ENCODE measurements around the gene PRAME.

PRAME gene

DNA sequence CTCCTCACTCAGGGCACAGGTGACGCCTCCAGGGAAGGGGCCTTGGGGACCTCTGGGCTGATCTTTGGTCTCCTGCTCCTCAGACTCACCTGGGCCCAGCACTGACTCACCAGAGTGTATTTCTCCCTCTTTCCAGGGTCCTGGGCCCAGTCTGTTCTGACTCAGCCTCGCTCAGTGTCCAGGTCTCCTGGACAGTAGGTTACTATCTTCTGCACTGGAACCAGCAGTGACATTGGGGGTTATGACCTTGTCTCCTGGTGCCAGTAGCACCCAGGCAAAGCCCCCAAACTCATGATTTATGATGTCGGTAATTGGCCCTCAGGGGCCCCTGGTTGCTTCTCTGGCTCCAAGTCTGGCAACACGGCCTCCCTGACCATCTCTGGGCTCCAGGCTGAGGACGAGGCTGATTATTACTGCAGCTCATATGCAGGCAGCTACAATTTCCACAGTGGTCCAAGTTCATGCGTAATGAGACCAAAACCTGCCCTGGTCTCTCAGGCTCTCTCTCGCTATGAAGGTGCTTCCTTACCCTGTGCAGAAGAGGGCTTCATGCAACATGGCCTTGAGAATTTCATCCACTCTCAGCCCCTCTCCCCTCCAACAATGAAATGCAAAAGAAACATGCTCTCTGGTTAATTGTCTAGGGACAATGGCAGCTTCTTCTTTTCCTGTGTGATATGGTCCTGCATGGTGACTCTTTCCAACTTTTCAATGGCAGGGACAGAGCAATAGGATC, 21.0 kb upstream of the PRAME start:
- POLR2A ChIA-PET, result no interaction called here
- Histone ChIP-seq H3K36me3 (ENCODE audit: control insufficient read depth in 4 of 4, insufficient read depth in 4 of 4, low read length in 3 of 4) (no peaks in the 10 kb centered on the region), H3K27ac (ENCODE audit: insufficient read depth in 1 of 2, low read depth in 1 of 2, low read length in 2 of 2, poor library complexity in 1 of 2, severe bottlenecking in 2 of 2) (no peak overlapping the region), H3K4me3 (ENCODE audit: control insufficient read depth in 1 of 7, extremely low read depth in 1 of 7, insufficient read depth in 4 of 7, low read depth in 2 of 7, low read length in 6 of 7) (no peak overlapping the region), H3K27me3 (replicated peaks in 2 of 5; ENCODE audit: control insufficient read depth in 4 of 5, insufficient read depth in 5 of 5, low read length in 4 of 5) (peaks cover 0 to 9% (median 2%) of the 10 kb centered on the region in 5 experiments), H3K4me1 (ENCODE audit: control extremely low read depth in 1 of 4, control insufficient read depth in 4 of 4, insufficient read depth in 4 of 4, low read length in 3 of 4) (no peaks in the 10 kb centered on the region), H3K9me3 (ENCODE audit: control extremely low read depth in 1 of 5, control insufficient read depth in 4 of 5, insufficient read depth in 2 of 5, low read depth in 1 of 5, low read length in 4 of 5) (no peaks in the 10 kb centered on the region)
- 97% methylated on average over 7 of the region's 7 CpGs for WGBS (ENCODE audit: insufficient coverage)
- DNase-seq, result no peak
- CTCF ChIA-PET, result interaction anchor here (1.0 to 1.4 kb wide), 5 partner anchors 11 to 110 kb away, joined by 3 to 5 read pairs (median 3); partner anchors contain the start of gene PRAME

DNA sequence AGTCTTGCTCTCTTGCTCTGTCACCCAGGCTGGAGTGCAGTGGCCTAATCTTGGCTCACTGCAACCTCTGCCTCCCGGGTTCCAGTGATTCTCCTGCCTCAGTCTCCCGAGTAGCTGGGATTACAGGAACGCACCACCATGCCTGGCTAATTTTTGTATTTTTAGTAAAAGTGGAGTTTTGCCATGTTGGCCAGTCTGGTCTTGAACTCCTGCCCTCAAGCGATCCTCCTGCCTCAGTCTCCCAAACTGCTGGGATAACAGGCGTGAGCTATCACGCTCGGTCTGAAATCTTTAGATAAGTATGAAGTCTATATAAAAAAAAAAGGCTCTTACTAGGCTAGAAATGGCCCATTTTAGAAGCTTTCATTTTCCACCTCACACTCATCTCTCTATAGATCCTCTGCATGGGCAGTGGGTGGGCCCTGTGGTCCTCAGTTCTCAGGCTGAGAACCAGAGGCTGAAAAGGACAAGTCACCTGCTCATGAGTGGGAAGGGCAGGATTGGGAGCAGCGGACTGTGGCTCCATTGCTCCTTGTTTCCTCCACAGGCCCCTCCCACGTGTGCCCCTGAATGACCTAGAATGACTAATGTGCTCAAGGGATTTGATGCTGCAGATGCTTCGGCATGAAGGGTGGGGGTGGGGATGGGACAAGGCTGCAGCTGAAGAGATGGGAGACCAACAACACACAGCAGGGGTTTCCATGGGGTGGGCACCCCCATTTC, 19.8 kb upstream of the PRAME start:
- Histone ChIP-seq H3K4me1 (ENCODE audit: control extremely low read depth in 1 of 4, control insufficient read depth in 4 of 4, insufficient read depth in 4 of 4, low read length in 3 of 4) (no peaks in the 10 kb centered on the region), H3K36me3 (ENCODE audit: control insufficient read depth in 4 of 4, insufficient read depth in 4 of 4, low read length in 3 of 4) (no peaks in the 10 kb centered on the region), H3K9me3 (ENCODE audit: control extremely low read depth in 1 of 5, control insufficient read depth in 4 of 5, insufficient read depth in 2 of 5, low read depth in 1 of 5, low read length in 4 of 5) (no peaks in the 10 kb centered on the region), H3K27me3 (replicated peaks in 2 of 5; ENCODE audit: control insufficient read depth in 4 of 5, insufficient read depth in 5 of 5, low read length in 4 of 5) (peaks cover 0 to 9% (median 2%) of the 10 kb centered on the region in 5 experiments), H3K4me3 (ENCODE audit: control insufficient read depth in 1 of 7, extremely low read depth in 1 of 7, insufficient read depth in 4 of 7, low read depth in 2 of 7, low read length in 6 of 7) (no peak overlapping the region), H3K27ac (ENCODE audit: insufficient read depth in 1 of 2, low read depth in 1 of 2, low read length in 2 of 2, poor library complexity in 1 of 2, severe bottlenecking in 2 of 2) (no peak overlapping the region)
- 90% methylated on average over 5 of the region's 10 CpGs for WGBS (ENCODE audit: insufficient coverage)
- ChIA-PET CTCF (interaction anchor here (1.0 to 1.2 kb wide), 3 partner anchors 12 to 111 kb away, joined by 3 to 4 read pairs (median 3); no protein-coding TSS in a partner anchor), POLR2A (interaction anchor here (1.1 kb wide), 1 partner anchor 9 kb away, joined by 3 read pairs; no protein-coding TSS in a partner anchor)
- no peak for DNase-seq

DNA sequence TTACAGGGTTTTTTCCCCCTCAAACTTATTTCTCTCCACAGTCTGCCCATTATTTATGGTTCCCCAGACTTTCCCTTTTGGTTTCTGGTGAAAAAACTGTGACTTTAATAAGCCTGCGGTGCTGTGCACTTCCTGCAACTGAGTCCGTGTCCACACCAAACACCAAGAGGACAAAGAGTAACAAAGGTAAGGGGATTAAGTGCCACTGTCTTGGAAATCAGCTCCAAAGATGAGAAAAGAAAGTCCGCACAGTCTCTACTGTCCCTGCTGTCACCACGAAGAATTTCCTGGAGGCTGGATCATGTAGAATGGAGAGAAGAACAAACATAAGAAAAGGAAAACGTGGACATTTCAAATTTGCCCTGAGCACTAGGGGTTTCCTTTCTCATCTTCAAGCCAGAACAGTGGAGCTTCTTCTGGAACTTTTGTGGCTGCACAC, 17.9 kb upstream of the PRAME start:
- no peak overlapping the region for H3K27ac ChIP-seq (ENCODE audit: insufficient read depth in 1 of 2, low read depth in 1 of 2, low read length in 2 of 2, poor library complexity in 1 of 2, severe bottlenecking in 2 of 2)
- WGBS (ENCODE audit: insufficient coverage), result 88% methylated on average over 3 of the region's 5 CpGs
- H3K4me3 ChIP-seq (ENCODE audit: control insufficient read depth in 1 of 7, extremely low read depth in 1 of 7, insufficient read depth in 4 of 7, low read depth in 2 of 7, low read length in 6 of 7), result no peak overlapping the region
- H3K4me1 ChIP-seq (ENCODE audit: control extremely low read depth in 1 of 4, control insufficient read depth in 4 of 4, insufficient read depth in 4 of 4, low read length in 3 of 4), result no peaks in the 10 kb centered on the region
- H3K9me3 ChIP-seq (ENCODE audit: control extremely low read depth in 1 of 5, control insufficient read depth in 4 of 5, insufficient read depth in 2 of 5, low read depth in 1 of 5, low read length in 4 of 5), result no peaks in the 10 kb centered on the region
- peaks cover 0 to 12% (median 2%) of the 10 kb centered on the region in 5 experiments for H3K27me3 ChIP-seq (replicated peaks in 2 of 5; ENCODE audit: control insufficient read depth in 4 of 5, insufficient read depth in 5 of 5, low read length in 4 of 5)
- ChIA-PET CTCF (interaction anchor here (1.0 to 2.5 kb wide), 12 partner anchors 10 to 829 kb away, joined by 3 to 42 read pairs (median 4); no protein-coding TSS in a partner anchor), POLR2A (no interaction called here)
- no peaks in the 10 kb centered on the region for H3K36me3 ChIP-seq (ENCODE audit: control insufficient read depth in 4 of 4, insufficient read depth in 4 of 4, low read length in 3 of 4)
- DNase-seq, result no peak

DNA sequence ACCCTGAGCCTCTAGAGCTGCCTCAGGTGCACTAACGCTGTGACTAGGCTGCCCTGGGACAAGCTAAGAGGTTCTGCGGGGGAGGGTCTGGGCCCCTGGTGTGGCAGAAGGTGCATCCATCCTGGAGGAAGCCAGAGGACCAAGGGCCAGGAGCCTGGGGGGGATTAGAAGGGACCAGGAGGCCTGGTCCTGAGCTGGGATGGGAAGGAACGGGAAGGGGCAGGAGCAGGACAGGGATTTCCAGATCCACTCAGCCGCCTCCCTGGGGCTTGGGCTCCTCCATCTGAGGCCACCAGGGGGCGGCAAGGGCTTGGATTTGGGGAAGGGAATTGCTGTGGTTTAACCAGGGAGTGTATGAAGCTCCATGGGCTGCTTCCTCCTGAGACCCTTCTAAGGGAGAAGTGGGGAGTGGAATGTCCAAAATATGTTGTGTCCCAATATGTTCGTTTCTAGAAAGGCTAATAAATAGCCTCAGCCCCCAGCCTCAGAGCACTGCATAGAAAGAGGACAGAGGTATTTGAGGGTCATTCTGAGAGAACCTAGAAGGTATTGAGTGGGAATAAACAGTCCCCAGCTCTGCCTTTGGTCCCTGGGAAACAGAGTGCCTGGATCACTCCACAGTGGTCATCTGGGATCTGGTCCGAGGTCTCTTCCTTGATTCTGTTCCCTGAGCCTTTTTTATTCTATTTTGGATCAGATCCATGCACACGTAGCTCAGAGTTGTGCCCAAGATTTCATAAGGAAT, 17.4 kb upstream of the PRAME start:
- peak; percentile 22 to 52 (median 46) for DNase-seq

DNA sequence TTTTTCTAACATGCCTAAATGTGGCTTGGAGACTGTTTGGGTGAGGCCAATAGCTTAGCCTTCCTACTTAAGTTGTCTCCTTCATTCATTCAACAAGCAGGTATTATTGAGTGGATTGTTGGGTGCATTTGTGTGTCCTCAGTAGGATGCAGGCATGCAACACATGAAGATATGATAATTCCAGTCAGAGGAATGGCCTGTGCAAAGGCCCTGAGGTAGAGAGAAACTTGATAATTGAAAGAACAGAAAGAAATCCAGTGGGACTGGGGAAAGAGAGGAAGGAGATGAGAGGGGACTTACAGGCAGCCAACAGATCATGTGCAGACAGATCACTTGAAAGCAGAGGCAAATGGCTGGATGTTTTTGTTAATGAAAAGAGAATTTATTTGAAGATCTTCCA, 15.3 kb upstream of the PRAME start:
- Histone ChIP-seq H3K36me3 (ENCODE audit: control insufficient read depth in 4 of 4, insufficient read depth in 4 of 4, low read length in 3 of 4) (no peaks in the 10 kb centered on the region), H3K27ac (ENCODE audit: insufficient read depth in 1 of 2, low read depth in 1 of 2, low read length in 2 of 2, poor library complexity in 1 of 2, severe bottlenecking in 2 of 2) (no peak overlapping the region), H3K4me1 (ENCODE audit: control extremely low read depth in 1 of 4, control insufficient read depth in 4 of 4, insufficient read depth in 4 of 4, low read length in 3 of 4) (no peaks in the 10 kb centered on the region), H3K9me3 (ENCODE audit: control extremely low read depth in 1 of 5, control insufficient read depth in 4 of 5, insufficient read depth in 2 of 5, low read depth in 1 of 5, low read length in 4 of 5) (no peaks in the 10 kb centered on the region), H3K4me3 (ENCODE audit: control insufficient read depth in 1 of 7, extremely low read depth in 1 of 7, insufficient read depth in 4 of 7, low read depth in 2 of 7, low read length in 6 of 7) (no peak overlapping the region), H3K27me3 (replicated peaks in 2 of 5; ENCODE audit: control insufficient read depth in 4 of 5, insufficient read depth in 5 of 5, low read length in 4 of 5) (peaks cover 2 to 17% (median 6%) of the 10 kb centered on the region in 5 experiments)
- DNase-seq, result no peak
- ChIA-PET POLR2A (no interaction called here), CTCF (interaction anchor here (0.6 to 1.2 kb wide), 2 partner anchors 15 to 45 kb away, joined by 3 read pairs; partner anchors contain the start of gene PRAME)

More for the DNA sequence above, 17.4 kb upstream of the PRAME start:
- CTCF ChIA-PET, result interaction anchor here (1.0 to 2.5 kb wide), 14 partner anchors 10 to 830 kb away, joined by 3 to 42 read pairs (median 4); partner anchors contain the start of gene ZNF280A
- POLR2A ChIA-PET, result no interaction called here
- H3K9me3 ChIP-seq (ENCODE audit: control extremely low read depth in 1 of 5, control insufficient read depth in 4 of 5, insufficient read depth in 2 of 5, low read depth in 1 of 5, low read length in 4 of 5), result no peaks in the 10 kb centered on the region
- H3K4me1 ChIP-seq (ENCODE audit: control extremely low read depth in 1 of 4, control insufficient read depth in 4 of 4, insufficient read depth in 4 of 4, low read length in 3 of 4), result no peaks in the 10 kb centered on the region
- H3K36me3 ChIP-seq (ENCODE audit: control insufficient read depth in 4 of 4, insufficient read depth in 4 of 4, low read length in 3 of 4), result no peaks in the 10 kb centered on the region
- peaks cover 0 to 12% (median 2%) of the 10 kb centered on the region in 5 experiments for H3K27me3 ChIP-seq (replicated peaks in 2 of 5; ENCODE audit: control insufficient read depth in 4 of 5, insufficient read depth in 5 of 5, low read length in 4 of 5)
- WGBS (ENCODE audit: insufficient coverage), result 44% methylated on average over 6 of the region's 8 CpGs
- no peak overlapping the region for H3K4me3 ChIP-seq (ENCODE audit: control insufficient read depth in 1 of 7, extremely low read depth in 1 of 7, insufficient read depth in 4 of 7, low read depth in 2 of 7, low read length in 6 of 7)
- no peak overlapping the region for H3K27ac ChIP-seq (ENCODE audit: insufficient read depth in 1 of 2, low read depth in 1 of 2, low read length in 2 of 2, poor library complexity in 1 of 2, severe bottlenecking in 2 of 2)

DNA sequence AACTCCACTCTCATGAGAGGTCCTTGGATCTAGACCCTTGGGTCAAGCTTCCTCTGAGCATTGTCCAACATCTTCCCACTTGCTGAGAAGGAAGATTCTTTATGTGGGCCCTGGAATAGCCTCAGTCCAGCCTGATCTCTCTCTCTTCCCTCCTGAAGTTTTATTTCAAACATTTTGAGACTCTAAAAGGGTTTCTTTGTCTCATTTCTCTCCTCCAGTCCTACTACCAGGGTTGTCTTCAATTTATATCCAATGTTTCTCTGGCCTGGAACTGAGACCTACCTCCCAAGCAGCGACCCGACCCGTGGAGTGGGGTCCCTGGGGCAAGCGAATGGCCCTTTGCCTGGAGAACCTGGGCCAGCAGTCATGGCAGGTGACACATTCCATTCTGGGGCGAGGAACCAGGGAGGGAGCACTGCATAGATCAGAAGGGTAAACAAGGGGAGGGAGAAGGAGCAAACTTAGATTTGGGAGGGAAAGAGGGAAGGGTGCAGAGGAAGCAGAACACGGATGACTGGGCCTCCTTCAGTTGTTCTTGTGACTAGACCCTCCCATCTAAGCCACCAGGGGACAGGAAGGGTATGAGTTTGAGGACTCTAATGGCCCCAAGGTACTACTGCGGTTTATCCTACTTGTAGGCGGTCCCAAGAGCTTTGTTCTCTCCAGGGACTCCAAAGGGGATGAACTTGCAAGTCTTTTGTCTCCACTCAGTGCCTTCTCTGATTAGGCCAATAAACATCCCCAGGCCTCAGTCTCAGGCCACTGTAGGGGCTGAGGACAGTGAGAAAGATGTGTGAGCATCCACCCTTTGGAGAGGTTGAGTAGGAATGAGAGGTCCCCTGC, 14.2 kb upstream of the PRAME start:
- Histone ChIP-seq H3K4me3 (ENCODE audit: control insufficient read depth in 1 of 7, extremely low read depth in 1 of 7, insufficient read depth in 4 of 7, low read depth in 2 of 7, low read length in 6 of 7) (no peak overlapping the region), H3K27me3 (replicated peaks in 2 of 5; ENCODE audit: control insufficient read depth in 4 of 5, insufficient read depth in 5 of 5, low read length in 4 of 5) (peaks cover 2 to 17% (median 11%) of the 10 kb centered on the region in 5 experiments), H3K27ac (ENCODE audit: insufficient read depth in 1 of 2, low read depth in 1 of 2, low read length in 2 of 2, poor library complexity in 1 of 2, severe bottlenecking in 2 of 2) (no peak overlapping the region), H3K4me1 (ENCODE audit: control extremely low read depth in 1 of 4, control insufficient read depth in 4 of 4, insufficient read depth in 4 of 4, low read length in 3 of 4) (no peaks in the 10 kb centered on the region), H3K36me3 (ENCODE audit: control insufficient read depth in 4 of 4, insufficient read depth in 4 of 4, low read length in 3 of 4) (no peaks in the 10 kb centered on the region), H3K9me3 (ENCODE audit: control extremely low read depth in 1 of 5, control insufficient read depth in 4 of 5, insufficient read depth in 2 of 5, low read depth in 1 of 5, low read length in 4 of 5) (no peaks in the 10 kb centered on the region)
- DNase-seq, result no peak
- CTCF ChIA-PET, result interaction anchor here (0.6 to 1.4 kb wide), 4 partner anchors 13 to 311 kb away, joined by 3 read pairs; partner anchors contain the start of gene PRAME
- WGBS (ENCODE audit: insufficient coverage), result 95% methylated on average over 3 of the region's 8 CpGs
- POLR2A ChIA-PET, result no interaction called here
